SU-DHL-6 (cell line): ENCODE data around the gene CRAT.

Experiments used
- CTCF ChIP-seq: fragments of 200-600 bp; sonication (generic); IDR thresholded peaks from one replicate; pipeline ENCODE4 v1.5.1; 2017; ENCODE audit warnings: antibody characterized with exemption, mild to moderate bottlenecking, low read length, moderate library complexity; ENCODE audit not compliant: insufficient read depth, poor library complexity, severe bottlenecking
- EZH2phosphoT487 ChIP-seq: fragments of 200-600 bp; sonication (generic), shearing (Covaris generic); conservative IDR thresholded peaks from 2 replicates; pipeline ENCODE4 v1.6.1; 2018; ENCODE audit warnings: mild to moderate bottlenecking, antibody characterized with exemption, low read length, moderate library complexity, mixed read lengths

- TF ChIP-seq CTCF = no peak
- TF ChIP-seq EZH2phosphoT487 = no peak
Measured at GRCh38 chr9:129098328-129098727, 12.3 kb downstream of the CRAT start.
